Trophoblast cell (in vitro differentiated cells and primary cell): Measurements from ENCODE around the gene HCRTR2.
A peak's percentile ranks its signal among the peaks of the same experiment; 100 is the strongest.

Experiments used
- DNase-seq, 2 donors: peaks; one replicate each; pipeline ENCODE4 v3.0.0-alpha.2; 2016
- H2AFZ ChIP-seq: 2 replicates; pipeline ENCODE4 v1.6.1; 2013; ENCODE audit warnings: low read length, moderate library complexity, mild to moderate bottlenecking; ENCODE audit not compliant: insufficient read depth, poor library complexity
- H2AK5ac ChIP-seq: 2 replicates; pipeline ENCODE4 v1.6.1; 2013; ENCODE audit warnings: mild to moderate bottlenecking, low read length
- H2BK120ac ChIP-seq: 2 replicates; pipeline ENCODE4 v1.6.1; 2013; ENCODE audit warnings: low read length, mild to moderate bottlenecking, moderate library complexity; ENCODE audit not compliant: insufficient read depth, poor library complexity
- H2BK12ac ChIP-seq: 2 replicates; pipeline ENCODE4 v1.6.1; 2013; ENCODE audit warnings: mild to moderate bottlenecking, low read length, moderate library complexity
- H2BK5ac ChIP-seq: 2 replicates; pipeline ENCODE4 v1.6.1; 2013; ENCODE audit warnings: low read length, low read depth, moderate library complexity, mild to moderate bottlenecking; ENCODE audit not compliant: poor library complexity
- H3K14ac ChIP-seq: 2 replicates; pipeline ENCODE4 v1.6.1; 2013; ENCODE audit warnings: mild to moderate bottlenecking, low read length
- H3K18ac ChIP-seq: 2 replicates; pipeline ENCODE4 v1.6.1; 2013; ENCODE audit warnings: mild to moderate bottlenecking, low read length
- H3K23ac ChIP-seq: 2 replicates; pipeline ENCODE4 v1.6.1; 2013; ENCODE audit warnings: low read length
- H3K27ac ChIP-seq: 2 replicates; pipeline ENCODE4 v1.5.1; 2013; ENCODE audit warnings: low read depth, mild to moderate bottlenecking, inconsistent platforms, low read length, moderate library complexity
- H3K27me3 ChIP-seq: 2 replicates; pipeline ENCODE4 v1.6.1; 2013; ENCODE audit warnings: inconsistent platforms, mild to moderate bottlenecking, low read length, moderate library complexity; ENCODE audit not compliant: insufficient read depth
- H3K36me3 ChIP-seq, 2 experiments: 1 replicate in 1 of 2; 2 replicates in 1 of 2; pipeline ENCODE4 v1.6.1; 2013; ENCODE audit warnings: low read length in 2 of 2, mild to moderate bottlenecking in 2 of 2, moderate library complexity in 1 of 2; ENCODE audit not compliant: insufficient read depth in 2 of 2, control insufficient read depth in 1 of 2
- H3K4ac ChIP-seq: 2 replicates; pipeline ENCODE4 v1.6.1; 2013; ENCODE audit warnings: low read depth, mild to moderate bottlenecking, low read length, moderate library complexity
- H3K4me1 ChIP-seq, 2 experiments: 1 replicate in 1 of 2; 2 replicates in 1 of 2; pipeline ENCODE4 v1.6.1; 2013; ENCODE audit warnings: low read length in 2 of 2, mild to moderate bottlenecking in 2 of 2, moderate library complexity in 1 of 2; ENCODE audit not compliant: insufficient read depth in 2 of 2, control insufficient read depth in 1 of 2
- H3K4me2 ChIP-seq: 2 replicates; pipeline ENCODE4 v1.6.1; 2013; ENCODE audit warnings: inconsistent platforms, mild to moderate bottlenecking, low read length, moderate library complexity
- H3K4me3 ChIP-seq: 2 replicates; pipeline ENCODE4 v1.5.1; 2013; ENCODE audit warnings: mild to moderate bottlenecking, low read depth, low read length, inconsistent platforms
- H3K79me1 ChIP-seq: one replicate; pipeline ENCODE4 v1.6.1; 2013; ENCODE audit warnings: low read length
- H3K79me2 ChIP-seq: 2 replicates; pipeline ENCODE4 v1.6.1; 2013; ENCODE audit warnings: low read length, mild to moderate bottlenecking; ENCODE audit not compliant: control insufficient read depth, insufficient read depth, poor library complexity
- H3K9ac ChIP-seq: 2 replicates; pipeline ENCODE4 v1.6.1; 2013; ENCODE audit warnings: mild to moderate bottlenecking, low read length
- H3K9me3 ChIP-seq: 2 replicates; pipeline ENCODE4 v1.6.1; 2013; ENCODE audit warnings: low read depth, mild to moderate bottlenecking, control low read depth, inconsistent platforms, low read length; ENCODE audit not compliant: insufficient read depth
- H4K12ac ChIP-seq: 2 replicates; pipeline ENCODE4 v1.6.1; 2013; ENCODE audit warnings: low read depth, mild to moderate bottlenecking, low read length, moderate library complexity
- H4K8ac ChIP-seq: 2 replicates; pipeline ENCODE4 v1.6.1; 2013; ENCODE audit warnings: low read depth, mild to moderate bottlenecking, low read length, moderate library complexity
- H4K91ac ChIP-seq: one replicate; pipeline ENCODE4 v1.6.1; 2013; ENCODE audit warnings: low read depth, mild to moderate bottlenecking, low read length, moderate library complexity
- WGBS: extraction: QIAGEN DNeasy Blood & Tissue Kit; methylation state at CpG from one replicate; pipeline ENCODE4 v1.1.7; 2013; ENCODE audit warnings: missing lambda C conversion rate; ENCODE audit not compliant: insufficient read length, insufficient coverage; ENCODE audit errors: extremely low coverage; 5-methylcytosine and 5-hydroxymethylcytosine counted together

The HCRTR2 gene

DNA sequence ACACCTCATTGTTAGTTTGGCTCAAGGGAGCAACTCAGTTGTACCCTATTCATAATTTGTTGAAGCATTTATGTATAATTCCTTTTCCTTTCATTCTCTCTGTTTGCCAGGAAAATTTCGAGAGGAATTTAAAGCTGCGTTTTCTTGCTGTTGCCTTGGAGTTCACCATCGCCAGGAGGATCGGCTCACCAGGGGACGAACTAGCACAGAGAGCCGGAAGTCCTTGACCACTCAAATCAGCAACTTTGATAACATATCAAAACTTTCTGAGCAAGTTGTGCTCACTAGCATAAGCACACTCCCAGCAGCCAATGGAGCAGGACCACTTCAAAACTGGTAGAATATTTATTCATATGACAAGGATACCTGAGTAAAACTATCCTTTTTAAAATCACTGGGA is 107.8 kb downstream of the HCRTR2 start:
- H4K91ac ChIP-seq, result no peak overlapping the region
- no peak overlapping the region for H2BK12ac ChIP-seq
- no peak overlapping the region for H2AK5ac ChIP-seq
- H3K79me1 ChIP-seq, result peaks cover 2% of the 10 kb centered on the region
- no peak overlapping the region for H3K23ac ChIP-seq
- H3K27me3 ChIP-seq, result no peaks in the 10 kb centered on the region
- no peak overlapping the region for H2BK120ac ChIP-seq
- no peak overlapping the region for H3K14ac ChIP-seq
- no peak for DNase-seq
- H3K79me2 ChIP-seq, result no peaks in the 10 kb centered on the region
- no peak overlapping the region for H3K18ac ChIP-seq
- H3K27ac ChIP-seq, result no peak overlapping the region
- no peak overlapping the region for H2AFZ ChIP-seq
- no peak overlapping the region for H3K4me3 ChIP-seq
- no peak overlapping the region for H3K9ac ChIP-seq
- no CpG with 5 or more reads among the region's 6 CpGs for WGBS
- H3K4me2 ChIP-seq, result no peak overlapping the region
- H3K36me3 ChIP-seq, result no peaks in the 10 kb centered on the region
- no peak overlapping the region for H4K12ac ChIP-seq
- no peaks in the 10 kb centered on the region for H3K9me3 ChIP-seq
- no peak overlapping the region for H4K8ac ChIP-seq
- no peak overlapping the region for H3K4ac ChIP-seq
- no peak overlapping the region for H2BK5ac ChIP-seq
- peaks cover 2 to 3% of the 10 kb centered on the region in 2 experiments for H3K4me1 ChIP-seq

DNA sequence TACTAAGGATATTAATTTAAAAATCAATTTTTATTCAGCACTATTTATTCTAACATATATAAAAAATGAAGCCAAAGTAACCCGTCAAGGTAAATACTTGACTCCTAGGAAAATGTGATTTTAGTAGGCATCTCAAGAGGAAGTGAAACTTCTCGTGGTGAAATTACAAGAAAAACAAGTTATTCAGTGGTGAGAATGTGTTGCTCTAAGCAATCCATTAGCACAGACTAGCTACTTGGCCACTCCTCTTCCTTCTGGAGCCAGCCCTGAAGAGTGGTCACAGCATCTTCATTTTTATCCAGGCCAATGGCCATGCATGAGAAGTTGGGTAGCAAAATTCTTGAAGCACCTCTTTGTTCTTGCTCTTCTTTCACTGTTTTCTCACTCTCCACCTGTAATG is 112.5 kb downstream of the HCRTR2 start:
- H2AK5ac ChIP-seq, result no peak overlapping the region
- H3K79me2 ChIP-seq, result no peaks in the 10 kb centered on the region
- H3K27ac ChIP-seq, result no peak overlapping the region
- H3K36me3 ChIP-seq, result no peaks in the 10 kb centered on the region
- no CpG with 5 or more reads among the region's 2 CpGs for WGBS
- no peak overlapping the region for H3K4me2 ChIP-seq
- H3K27me3 ChIP-seq, result no peaks in the 10 kb centered on the region
- H3K9ac ChIP-seq, result no peak overlapping the region
- H4K8ac ChIP-seq, result no peak overlapping the region
- no peak overlapping the region for H4K91ac ChIP-seq
- H3K23ac ChIP-seq, result no peak overlapping the region
- H2BK12ac ChIP-seq, result no peak overlapping the region
- no peak overlapping the region for H2BK120ac ChIP-seq
- H3K18ac ChIP-seq, result no peak overlapping the region
- H3K9me3 ChIP-seq, result no peaks in the 10 kb centered on the region
- DNase-seq, result peak in 1 of 2 donors; percentile 27
- no peaks in the 10 kb centered on the region for H3K79me1 ChIP-seq
- H2BK5ac ChIP-seq, result no peak overlapping the region
- H3K4me1 ChIP-seq, result peaks cover 0 to 2% of the 10 kb centered on the region in 2 experiments
- H3K4ac ChIP-seq, result no peak overlapping the region
- H2AFZ ChIP-seq, result no peak overlapping the region
- no peak overlapping the region for H4K12ac ChIP-seq
- H3K14ac ChIP-seq, result no peak overlapping the region
- H3K4me3 ChIP-seq, result no peak overlapping the region

DNA sequence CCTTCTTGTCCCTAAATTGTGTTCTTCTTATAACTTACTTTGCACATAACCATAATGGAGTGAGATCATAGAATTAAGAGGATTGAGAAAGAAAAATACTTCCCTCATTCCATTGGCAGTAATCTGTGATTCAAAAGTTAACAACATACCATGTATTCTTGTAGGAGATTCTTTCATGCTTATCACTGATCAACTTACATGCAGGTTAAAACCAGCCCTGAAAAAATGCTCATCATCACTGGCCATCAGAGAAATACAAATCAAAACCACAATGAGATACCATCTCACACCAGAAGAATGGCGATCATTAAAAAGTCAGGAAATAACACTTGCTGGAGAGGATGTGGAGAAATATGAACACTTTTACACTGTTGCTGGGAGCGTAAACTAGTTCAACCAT is 116.4 kb downstream of the HCRTR2 start:
- DNase-seq, result peak; percentile 42 to 89
- H3K4me3 ChIP-seq, result no peak overlapping the region
- H3K27ac ChIP-seq, result no peak overlapping the region
- H4K8ac ChIP-seq, result no peak overlapping the region
- no peaks in the 10 kb centered on the region for H3K9me3 ChIP-seq
- peaks cover 0 to 2% of the 10 kb centered on the region in 2 experiments for H3K4me1 ChIP-seq
- no peaks in the 10 kb centered on the region for H3K27me3 ChIP-seq
- no peak overlapping the region for H2AFZ ChIP-seq
- H2AK5ac ChIP-seq, result no peak overlapping the region
- H3K18ac ChIP-seq, result no peak overlapping the region
- H4K91ac ChIP-seq, result no peak overlapping the region
- H3K4ac ChIP-seq, result no peak overlapping the region
- H3K14ac ChIP-seq, result no peak overlapping the region
- no peak overlapping the region for H4K12ac ChIP-seq
- H3K4me2 ChIP-seq, result no peak overlapping the region
- no peak overlapping the region for H2BK120ac ChIP-seq
- H3K23ac ChIP-seq, result no peak overlapping the region
- H3K79me2 ChIP-seq, result no peaks in the 10 kb centered on the region
- H2BK5ac ChIP-seq, result no peak overlapping the region
- WGBS, result no CpG with 5 or more reads among the region's 2 CpGs
- H3K36me3 ChIP-seq, result no peaks in the 10 kb centered on the region
- H2BK12ac ChIP-seq, result no peak overlapping the region
- no peaks in the 10 kb centered on the region for H3K79me1 ChIP-seq
- H3K9ac ChIP-seq, result no peak overlapping the region

GRCh38 chr6:55293116-55293515 is 118.8 kb downstream of the HCRTR2 start:
- no peaks in the 10 kb centered on the region for H3K79me2 ChIP-seq
- no peak overlapping the region for H2BK12ac ChIP-seq
- no peak overlapping the region for H4K8ac ChIP-seq
- no peaks in the 10 kb centered on the region for H3K4me1 ChIP-seq
- no peak overlapping the region for H4K91ac ChIP-seq
- no peak overlapping the region for H2AK5ac ChIP-seq
- no peak overlapping the region for H3K4ac ChIP-seq
- no peaks in the 10 kb centered on the region for H3K79me1 ChIP-seq
- H3K4me2 ChIP-seq, result no peak overlapping the region
- no peak overlapping the region for H2BK120ac ChIP-seq
- H3K23ac ChIP-seq, result no peak overlapping the region
- no peak overlapping the region for H3K9ac ChIP-seq
- H4K12ac ChIP-seq, result no peak overlapping the region
- H2AFZ ChIP-seq, result no peak overlapping the region
- no peak overlapping the region for H3K4me3 ChIP-seq
- no peak overlapping the region for H3K14ac ChIP-seq
- no peak overlapping the region for H2BK5ac ChIP-seq
- no peaks in the 10 kb centered on the region for H3K27me3 ChIP-seq
- peak; percentile 2 to 52 for DNase-seq
- H3K9me3 ChIP-seq, result no peaks in the 10 kb centered on the region
- H3K36me3 ChIP-seq, result no peaks in the 10 kb centered on the region
- H3K18ac ChIP-seq, result no peak overlapping the region
- WGBS, result no CpG with 5 or more reads among the region's 2 CpGs
- no peak overlapping the region for H3K27ac ChIP-seq
